ENCODE data around the gene RBMS3.
"Not testable (repeated sequence)": the region's sequence is repeated elsewhere in the genome, so short reads cannot be mapped to it uniquely, and the experiment has no call there.

RBMS3 gene

GRCh38 chr3:29802057-29802456 lies 521.2 kb downstream of the RBMS3 start:
- Histone ChIP-seq H3K9ac (ENCODE audit: low read depth, low read length) (no peak overlapping the region), H3K4me3 (ENCODE audit: low read length) (no peak overlapping the region), H3K9me3 (replicated peaks; ENCODE audit: low read length) (no peaks in the 10 kb centered on the region), H3K4me2 (ENCODE audit: low read length) (no peak overlapping the region), H3K4me1 (ENCODE audit: control insufficient read depth, insufficient read depth, low read length) (peaks cover 3% of the 10 kb centered on the region), H3K36me3 (ENCODE audit: insufficient read depth, low read length) (no peaks in the 10 kb centered on the region), H3K27me3 (ENCODE audit: control insufficient read depth, insufficient read depth, low read length) (no peaks in the 10 kb centered on the region)

GRCh38 chr3:29804044-29804443 lies 523.2 kb downstream of the RBMS3 start:
- no peak overlapping the region for H3K4me3 ChIP-seq (ENCODE audit: low read length)
- H3K36me3 ChIP-seq (ENCODE audit: insufficient read depth, low read length), result no peaks in the 10 kb centered on the region
- no peaks in the 10 kb centered on the region for H3K27me3 ChIP-seq (ENCODE audit: control insufficient read depth, insufficient read depth, low read length)
- no peak overlapping the region for H3K9ac ChIP-seq (ENCODE audit: low read depth, low read length)
- H3K4me2 ChIP-seq (ENCODE audit: low read length), result no peak overlapping the region
- H3K9me3 ChIP-seq (replicated peaks; ENCODE audit: low read length), result no peaks in the 10 kb centered on the region
- peaks cover 3% of the 10 kb centered on the region for H3K4me1 ChIP-seq (ENCODE audit: control insufficient read depth, insufficient read depth, low read length)

DNA sequence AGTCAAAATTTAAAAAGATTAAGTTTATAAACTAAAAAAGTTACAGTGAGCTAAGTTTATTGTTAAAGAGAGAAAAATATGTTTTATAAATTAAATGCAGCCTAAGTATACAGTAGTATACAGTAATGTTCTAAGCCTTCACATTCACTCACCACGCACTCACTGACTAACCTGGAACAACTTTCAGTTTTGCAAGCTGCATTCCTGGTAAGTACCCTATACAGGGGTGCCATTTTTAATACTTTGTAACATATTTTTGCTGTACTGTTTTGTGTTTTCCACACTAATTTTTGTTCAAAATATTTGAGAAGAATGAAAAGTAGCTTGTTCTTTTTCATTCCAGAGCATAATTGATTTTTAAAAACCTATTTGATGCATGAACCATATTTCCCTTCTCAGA lies 524.9 kb downstream of the RBMS3 start:
- Histone ChIP-seq H3K4me2 (ENCODE audit: low read length) (no peak overlapping the region), H3K9me3 (replicated peaks; ENCODE audit: low read length) (no peaks in the 10 kb centered on the region), H3K4me3 (ENCODE audit: low read length) (no peak overlapping the region), H3K4me1 (ENCODE audit: control insufficient read depth, insufficient read depth, low read length) (peaks cover 3% of the 10 kb centered on the region), H3K36me3 (ENCODE audit: insufficient read depth, low read length) (no peaks in the 10 kb centered on the region), H3K27me3 (ENCODE audit: control insufficient read depth, insufficient read depth, low read length) (no peaks in the 10 kb centered on the region), H3K9ac (ENCODE audit: low read depth, low read length) (no peak overlapping the region)

- H3K9me3 ChIP-seq (replicated peaks; ENCODE audit: low read length); H3K4me1 ChIP-seq (ENCODE audit: control insufficient read depth, insufficient read depth, low read length); H3K4me2 ChIP-seq (ENCODE audit: low read length); H3K27me3 ChIP-seq (ENCODE audit: control insufficient read depth, insufficient read depth, low read length); H3K4me3 ChIP-seq (ENCODE audit: low read length); H3K36me3 ChIP-seq (ENCODE audit: insufficient read depth, low read length); H3K9ac ChIP-seq (ENCODE audit: low read depth, low read length): not testable (repeated sequence)
Observed at GRCh38 chr3:29808324-29808723, 527.5 kb downstream of the RBMS3 start.

GRCh38 chr3:29822071-29822470 lies 541.2 kb downstream of the RBMS3 start:
- H3K36me3 ChIP-seq (ENCODE audit: insufficient read depth, low read length), result no peaks in the 10 kb centered on the region
- H3K9ac ChIP-seq (ENCODE audit: low read depth, low read length), result no peak overlapping the region
- H3K4me2 ChIP-seq (ENCODE audit: low read length), result no peak overlapping the region

GRCh38 chr3:29823233-29823632 lies 542.4 kb downstream of the RBMS3 start:
- Histone ChIP-seq H3K36me3 (ENCODE audit: insufficient read depth, low read length) (no peaks in the 10 kb centered on the region), H3K4me1 (ENCODE audit: control insufficient read depth, insufficient read depth, low read length) (peaks cover 11% of the 10 kb centered on the region), H3K4me2 (ENCODE audit: low read length) (no peak overlapping the region), H3K9ac (ENCODE audit: low read depth, low read length) (no peak overlapping the region), H3K4me3 (ENCODE audit: low read length) (no peak overlapping the region), H3K27me3 (ENCODE audit: control insufficient read depth, insufficient read depth, low read length) (no peaks in the 10 kb centered on the region), H3K9me3 (replicated peaks; ENCODE audit: low read length) (no peaks in the 10 kb centered on the region)

More at GRCh38 chr3:29822071-29822470, 541.2 kb downstream of the RBMS3 start:
- peaks cover 11% of the 10 kb centered on the region for H3K4me1 ChIP-seq (ENCODE audit: control insufficient read depth, insufficient read depth, low read length)
- no peaks in the 10 kb centered on the region for H3K9me3 ChIP-seq (replicated peaks; ENCODE audit: low read length)
- no peaks in the 10 kb centered on the region for H3K27me3 ChIP-seq (ENCODE audit: control insufficient read depth, insufficient read depth, low read length)
- H3K4me3 ChIP-seq (ENCODE audit: low read length), result no peak overlapping the region

DNA sequence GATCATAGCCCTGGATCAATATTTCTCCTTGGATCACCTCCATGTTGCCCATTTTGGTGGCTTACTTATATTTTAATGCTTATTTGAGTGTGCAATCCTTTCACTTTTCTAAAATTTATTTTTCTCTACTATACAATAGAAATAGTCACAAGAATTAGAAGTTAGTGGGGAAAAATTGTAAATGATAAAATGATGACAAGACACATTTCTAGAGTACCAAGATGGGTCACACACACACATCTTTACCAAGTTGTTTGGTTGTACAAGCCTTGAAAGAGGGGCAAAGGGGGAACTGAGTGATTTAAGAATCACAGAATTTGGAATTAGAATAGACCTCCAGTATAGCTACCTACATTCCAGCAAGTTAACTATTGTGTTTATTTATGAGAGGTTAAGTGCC lies 545.8 kb downstream of the RBMS3 start:
- no peaks in the 10 kb centered on the region for H3K36me3 ChIP-seq (ENCODE audit: insufficient read depth, low read length)
- H3K27me3 ChIP-seq (ENCODE audit: control insufficient read depth, insufficient read depth, low read length), result no peaks in the 10 kb centered on the region
- no peaks in the 10 kb centered on the region for H3K9me3 ChIP-seq (replicated peaks; ENCODE audit: low read length)
- no peak overlapping the region for H3K4me3 ChIP-seq (ENCODE audit: low read length)
- no peak overlapping the region for H3K9ac ChIP-seq (ENCODE audit: low read depth, low read length)
- no peak overlapping the region for H3K4me2 ChIP-seq (ENCODE audit: low read length)
- H3K4me1 ChIP-seq (ENCODE audit: control insufficient read depth, insufficient read depth, low read length), result peaks cover 9% of the 10 kb centered on the region

DNA sequence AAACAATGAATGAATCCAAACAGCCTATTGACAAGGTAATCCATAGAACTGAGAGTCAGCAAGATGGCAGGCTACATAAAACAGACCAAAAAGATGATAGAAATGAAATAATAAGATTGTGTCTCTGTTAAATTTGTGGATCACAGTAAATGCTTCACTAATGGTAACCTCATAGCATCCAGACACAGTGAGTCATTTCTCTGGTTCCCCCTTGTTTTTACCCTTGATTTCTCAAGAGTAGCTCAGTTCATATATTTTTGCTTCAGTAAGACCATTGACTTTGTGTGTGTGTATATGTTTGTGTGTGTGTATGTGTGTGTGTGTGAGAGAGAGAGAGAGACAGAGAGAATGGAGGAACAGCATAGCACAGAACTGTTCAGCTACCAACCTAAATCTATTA lies 546.9 kb downstream of the RBMS3 start:
- Histone ChIP-seq H3K4me2 (ENCODE audit: low read length) (no peak overlapping the region), H3K36me3 (ENCODE audit: insufficient read depth, low read length) (no peaks in the 10 kb centered on the region), H3K9me3 (replicated peaks; ENCODE audit: low read length) (no peaks in the 10 kb centered on the region), H3K9ac (ENCODE audit: low read depth, low read length) (no peak overlapping the region), H3K27me3 (ENCODE audit: control insufficient read depth, insufficient read depth, low read length) (no peaks in the 10 kb centered on the region), H3K4me1 (ENCODE audit: control insufficient read depth, insufficient read depth, low read length) (no peaks in the 10 kb centered on the region), H3K4me3 (ENCODE audit: low read length) (no peak overlapping the region)

- Histone ChIP-seq H3K36me3 (ENCODE audit: insufficient read depth, low read length) (no peaks in the 10 kb centered on the region), H3K4me2 (ENCODE audit: low read length) (no peak overlapping the region), H3K9ac (ENCODE audit: low read depth, low read length) (no peak overlapping the region), H3K4me1 (ENCODE audit: control insufficient read depth, insufficient read depth, low read length) (no peaks in the 10 kb centered on the region), H3K9me3 (replicated peaks; ENCODE audit: low read length) (no peaks in the 10 kb centered on the region), H3K27me3 (ENCODE audit: control insufficient read depth, insufficient read depth, low read length) (no peaks in the 10 kb centered on the region), H3K4me3 (ENCODE audit: low read length) (no peak overlapping the region)
Observed at GRCh38 chr3:29829340-29829739, 548.5 kb downstream of the RBMS3 start.

DNA sequence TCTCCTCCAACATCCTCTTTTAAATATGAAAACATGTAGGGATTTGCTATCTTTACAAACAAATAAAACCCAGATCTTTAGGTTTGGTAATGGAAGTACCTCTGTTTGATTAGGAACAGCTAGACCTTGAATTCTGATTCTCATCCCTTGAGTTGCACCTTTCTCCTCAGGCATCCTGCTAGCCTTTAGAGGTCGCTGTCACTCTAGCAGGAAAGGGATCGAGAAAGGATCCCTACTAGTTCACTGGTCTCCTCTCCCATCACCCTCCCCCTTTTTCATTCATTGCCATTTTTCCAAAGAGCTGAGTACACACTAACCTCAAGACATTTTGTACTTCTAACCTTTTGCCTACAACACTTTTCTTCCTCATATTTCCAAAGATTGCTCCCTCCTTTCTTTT lies 569.8 kb downstream of the RBMS3 start:
- H3K9ac ChIP-seq (ENCODE audit: low read depth, low read length), result no peak overlapping the region
- H3K27me3 ChIP-seq (ENCODE audit: control insufficient read depth, insufficient read depth, low read length), result no peaks in the 10 kb centered on the region
- H3K4me2 ChIP-seq (ENCODE audit: low read length), result no peak overlapping the region
- H3K4me3 ChIP-seq (ENCODE audit: low read length), result no peak overlapping the region
- no peaks in the 10 kb centered on the region for H3K4me1 ChIP-seq (ENCODE audit: control insufficient read depth, insufficient read depth, low read length)
- H3K9me3 ChIP-seq (replicated peaks; ENCODE audit: low read length), result no peaks in the 10 kb centered on the region
- H3K36me3 ChIP-seq (ENCODE audit: insufficient read depth, low read length), result no peaks in the 10 kb centered on the region

DNA sequence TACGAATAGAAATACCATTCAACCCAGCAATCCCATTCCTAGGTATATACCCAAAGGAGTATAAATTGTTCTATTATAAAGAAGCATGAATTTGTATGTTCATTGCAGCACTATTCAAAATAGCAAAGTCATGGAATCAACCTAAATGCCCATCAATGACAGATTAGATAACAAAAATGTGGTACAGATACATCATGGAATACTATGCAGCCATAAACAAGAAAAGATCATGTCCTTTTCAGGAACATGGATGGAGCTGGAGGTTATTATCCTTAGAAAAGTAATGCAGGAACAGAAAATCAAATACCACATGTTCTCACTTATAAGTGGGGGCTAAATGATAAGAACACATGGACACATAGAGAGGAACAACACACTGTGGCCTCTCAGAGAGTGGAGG lies 571.9 kb downstream of the RBMS3 start:
- no peaks in the 10 kb centered on the region for H3K4me1 ChIP-seq (ENCODE audit: control insufficient read depth, insufficient read depth, low read length)
- no peak overlapping the region for H3K9ac ChIP-seq (ENCODE audit: low read depth, low read length)
- no peaks in the 10 kb centered on the region for H3K36me3 ChIP-seq (ENCODE audit: insufficient read depth, low read length)
- H3K4me3 ChIP-seq (ENCODE audit: low read length), result no peak overlapping the region
- no peaks in the 10 kb centered on the region for H3K9me3 ChIP-seq (replicated peaks; ENCODE audit: low read length)
- H3K4me2 ChIP-seq (ENCODE audit: low read length), result no peak overlapping the region
- no peaks in the 10 kb centered on the region for H3K27me3 ChIP-seq (ENCODE audit: control insufficient read depth, insufficient read depth, low read length)

- Histone ChIP-seq H3K9ac (ENCODE audit: low read depth, low read length) (no peak overlapping the region), H3K4me2 (ENCODE audit: low read length) (no peak overlapping the region), H3K27me3 (ENCODE audit: control insufficient read depth, insufficient read depth, low read length) (no peaks in the 10 kb centered on the region), H3K4me1 (ENCODE audit: control insufficient read depth, insufficient read depth, low read length) (no peaks in the 10 kb centered on the region), H3K36me3 (ENCODE audit: insufficient read depth, low read length) (no peaks in the 10 kb centered on the region), H3K4me3 (ENCODE audit: low read length) (no peak overlapping the region), H3K9me3 (replicated peaks; ENCODE audit: low read length) (no peaks in the 10 kb centered on the region)
Observed at GRCh38 chr3:29853841-29854397, 573.0 kb downstream of the RBMS3 start.
